ENCODE measurements around the gene RELB.

Gene RELB

GRCh38 chr19:45020071-45020470, 18.8 kb downstream of the RELB start:
- DNase-seq (ENCODE audit: low read depth, low spot score), result no peak

GRCh38 chr19:45021971-45022370, 20.7 kb downstream of the RELB start:
- DNase-seq (ENCODE audit: low read depth, low spot score), result no peak

- no peak for DNase-seq (ENCODE audit: low read depth, low spot score)
Observed at GRCh38 chr19:45023048-45023447, 21.8 kb downstream of the RELB start.

- DNase-seq (ENCODE audit: low read depth, low spot score), result no peak
Observed at GRCh38 chr19:45025264-45025663, 24.0 kb downstream of the RELB start.

GRCh38 chr19:45027371-45027770, 26.1 kb downstream of the RELB start:
- no peak for DNase-seq (ENCODE audit: low read depth, low spot score)

GRCh38 chr19:45030825-45031224, 29.6 kb downstream of the RELB start:
- no peak for DNase-seq (ENCODE audit: low read depth, low spot score)

GRCh38 chr19:45032421-45032820, 31.2 kb downstream of the RELB start:
- DNase-seq (ENCODE audit: low read depth, low spot score), result peak; percentile 29

- no peak for DNase-seq (ENCODE audit: low read depth, low spot score)
Observed at GRCh38 chr19:45035755-45036154, 34.5 kb downstream of the RELB start.

- no peak for DNase-seq (ENCODE audit: low read depth, low spot score)
Observed at GRCh38 chr19:45037393-45038169, 36.3 kb downstream of the RELB start.

- DNase-seq (ENCODE audit: low read depth, low spot score), result peak; percentile 88
Observed at GRCh38 chr19:45038931-45039893, 37.9 kb downstream of the RELB start, which contains the start of gene CLASRP. TSS of gene CLASRP (plus strand) at chr19:45039045. CDS start at chr19:45040213, 1,168 bp downstream.

GRCh38 chr19:45040059-45040771, 39.0 kb downstream of the RELB start:
- DNase-seq (ENCODE audit: low read depth, low spot score), result no peak

- no peak for DNase-seq (ENCODE audit: low read depth, low spot score)
Observed at GRCh38 chr19:45041125-45041524, 39.9 kb downstream of the RELB start.

GRCh38 chr19:45045671-45046353, 44.5 kb downstream of the RELB start:
- no peak for DNase-seq (ENCODE audit: low read depth, low spot score)

- DNase-seq (ENCODE audit: low read depth, low spot score), result no peak
Observed at GRCh38 chr19:45046355-45046754, 45.1 kb downstream of the RELB start.

- no peak for DNase-seq (ENCODE audit: low read depth, low spot score)
Observed at GRCh38 chr19:45047188-45047797, 46.0 kb downstream of the RELB start.

- DNase-seq (ENCODE audit: low read depth, low spot score), result no peak
Observed at GRCh38 chr19:45049073-45049736, 47.9 kb downstream of the RELB start.

GRCh38 chr19:45050036-45050435, 48.8 kb downstream of the RELB start:
- no peak for DNase-seq (ENCODE audit: low read depth, low spot score)

- DNase-seq (ENCODE audit: low read depth, low spot score), result no peak
Observed at GRCh38 chr19:45051929-45052579, 50.8 kb downstream of the RELB start.

GRCh38 chr19:45056831-45057230, 55.6 kb downstream of the RELB start:
- DNase-seq (ENCODE audit: low read depth, low spot score), result no peak

GRCh38 chr19:45057444-45057843, 56.2 kb downstream of the RELB start:
- no peak for DNase-seq (ENCODE audit: low read depth, low spot score)

All from ELF-1 (cell line).